GM19351 (cell line): Measurements from ENCODE around the gene VCPKMT.

Experiments used
- ATAC-seq: cut with Tn5 transposase; IDR thresholded peaks from one replicate; pipeline ENCODE4 v1.9.1; 2021; ENCODE audit warnings: mild to moderate bottlenecking, moderate library complexity; ENCODE audit not compliant: unreplicated experiment

The VCPKMT gene

GRCh38 chr14:50068496-50068895 is 47.9 kb downstream of the VCPKMT start:
- no peak for ATAC-seq

GRCh38 chr14:50067723-50068495 is 48.5 kb downstream of the VCPKMT start:
- ATAC-seq: no peak

- ATAC-seq: no peak
These were observed 50.8 kb downstream of the VCPKMT start for GRCh38 chr14:50065583-50065982.

- peak; percentile 61 for ATAC-seq
These were observed 51.4 kb downstream of the VCPKMT start for GRCh38 chr14:50064993-50065392.

- ATAC-seq: no peak
These were observed 52.4 kb downstream of the VCPKMT start for GRCh38 chr14:50063876-50064420.

GRCh38 chr14:50062438-50063085 is 53.8 kb downstream of the VCPKMT start:
- peak; percentile 23 for ATAC-seq

GRCh38 chr14:50061664-50062437 is 54.5 kb downstream of the VCPKMT start:
- peak; percentile 56 for ATAC-seq

- ATAC-seq: no peak
These were observed 55.3 kb downstream of the VCPKMT start for GRCh38 chr14:50060871-50061663.

- ATAC-seq: no peak
These were observed 56.4 kb downstream of the VCPKMT start for GRCh38 chr14:50059763-50060616.
